OCI-LY7 (cell line): ENCODE data around the gene CAPZB. TPM values are rescaled to one million over a fixed set of nuclear protein-coding genes. Genes with fewer than 3 reads are reported as not detected.

ENCODE experiments used
- BruUV-seq: library from RNA; stranded (reverse); fragments of 400-500 nt; replicated peaks from 2 replicates; lab custom pipeline; 2021; lab: Mats Ljungman, UMichigan
- CTCF ChIA-PET: fragments of 300-600 bp; sonication (Branson Sonifier 250); formaldehyde crosslinking; loops from one replicate; lab custom pipeline; 2022; ENCODE audit warnings: antibody characterized with exemption; ENCODE audit not compliant: unreplicated experiment; lab: Charles Lee
- POLR2A ChIA-PET: fragments of 300-600 bp; sonication (Branson Sonifier 250); formaldehyde crosslinking; loops from one replicate; lab custom pipeline; 2022; ENCODE audit warnings: antibody characterized with exemption; lab: Charles Lee
- DNase-seq: peaks from one replicate; pipeline ENCODE4 v3.0.0-alpha.2; 2015; ENCODE audit warnings: low spot score
- H2AFZ ChIP-seq: fragments of 200-600 bp; sonication (generic), shearing (Covaris generic); 2 replicates; pipeline ENCODE4 v1.6.1; 2014; ENCODE audit warnings: mild to moderate bottlenecking, antibody characterized with exemption, low read length, moderate library complexity
- H3K27ac ChIP-seq: fragments of 200-600 bp; sonication (generic); 2 replicates; pipeline ENCODE4 v1.5.1; 2014; ENCODE audit warnings: mixed run types, low read depth, mild to moderate bottlenecking, moderate library complexity, low read length, inconsistent platforms; ENCODE audit not compliant: poor library complexity, severe bottlenecking
- H3K36me3 ChIP-seq: fragments of 200-600 bp; sonication (generic); 2 replicates; pipeline ENCODE4 v1.6.1; 2014; ENCODE audit warnings: mild to moderate bottlenecking, antibody characterized with exemption, low read length, moderate library complexity, mixed read lengths; ENCODE audit not compliant: insufficient read depth
- H3K4me1 ChIP-seq: fragments of 200-600 bp; sonication (generic); 2 replicates; pipeline ENCODE4 v1.5.1; 2014; ENCODE audit warnings: mild to moderate bottlenecking, low read length; ENCODE audit not compliant: insufficient read depth, poor library complexity, severe bottlenecking
- H3K4me2 ChIP-seq: fragments of 200-600 bp; sonication (generic); 2 replicates; pipeline ENCODE4 v1.6.1; 2014; ENCODE audit warnings: mild to moderate bottlenecking, low read length
- H3K4me3 ChIP-seq: fragments of 200-600 bp; sonication (generic); 2 replicates; pipeline ENCODE4 v1.5.1; 2014; ENCODE audit warnings: mild to moderate bottlenecking, low read depth, low read length; ENCODE audit not compliant: poor library complexity, severe bottlenecking
- H3K79me2 ChIP-seq: fragments of 200-600 bp; sonication (generic); 2 replicates; pipeline ENCODE4 v1.6.1; 2016; ENCODE audit warnings: low read depth, mild to moderate bottlenecking, low read length, moderate library complexity, mixed read lengths; ENCODE audit not compliant: insufficient read depth
- H3K9me2 ChIP-seq: fragments of 200-600 bp; sonication (generic); 2 replicates; pipeline ENCODE4 v1.6.1; 2016; ENCODE audit warnings: mild to moderate bottlenecking, low read length, mixed read lengths; ENCODE audit not compliant: insufficient read depth
- H3K9me3 ChIP-seq: fragments of 200-600 bp; sonication (generic); 2 replicates; pipeline ENCODE4 v1.6.1; 2014; ENCODE audit warnings: mild to moderate bottlenecking, mixed run types, low read length, mixed read lengths
- H4K20me1 ChIP-seq: fragments of 200-600 bp; sonication (generic); 2 replicates; pipeline ENCODE4 v1.6.1; 2014; ENCODE audit warnings: mild to moderate bottlenecking, antibody characterized with exemption, low read length, moderate library complexity, mixed read lengths; ENCODE audit not compliant: insufficient read depth
- CTCF ChIP-seq: fragments of 200-600 bp; sonication (generic); conservative IDR thresholded peaks from 2 replicates; pipeline ENCODE4 v1.5.1; 2014; ENCODE audit warnings: mild to moderate bottlenecking, antibody characterized with exemption, low read length, moderate library complexity, mixed read lengths
- EZH2phosphoT487 ChIP-seq: fragments of 200-600 bp; sonication (generic); IDR thresholded peaks from 2 replicates; pipeline ENCODE4 v1.6.1; 2018; ENCODE audit warnings: low read depth, borderline replicate concordance, mild to moderate bottlenecking, mixed run types, antibody characterized with exemption, low read length, moderate library complexity, mixed read lengths
- intact Hi-C: fragments of 100-400 bp; cut with micrococcal nuclease; formaldehyde crosslinking; loops from one replicate; pipeline ENCODE4 v1.10.0; 2022; ENCODE audit not compliant: unreplicated experiment
- total RNA-seq, 2 experiments: library from RNA; depleted of rRNA in 1 of 2; stranded (reverse); fragments of >200 nt in 1 of 2; shearing (Covaris generic) in 1 of 2; gene quantifications; 2 replicates each; pipeline ENCODE4 v1.2.3, GENCODE V29; 2014 to 2022

The CAPZB gene
- total RNA-seq, 2 experiments from 2014 or later, result 61.3 to 187 TPM

GRCh38 chr1:19454265-19455146 lies 30.8 kb downstream of the CAPZB start:
- no peak overlapping the region for H2AFZ ChIP-seq
- H3K27ac ChIP-seq, result no peak overlapping the region
- ChIA-PET CTCF (no interaction called here), POLR2A (no interaction called here)
- no peak overlapping the region for H3K4me3 ChIP-seq
- intact Hi-C loops, result no loop called here
- H3K4me2 ChIP-seq, result no peak overlapping the region
- BruUV-seq, result no TSS peak
- H3K79me2 ChIP-seq, result peaks cover 35% of the 10 kb centered on the region; the same call in 1 of the 2 replicates
- TF ChIP-seq EZH2phosphoT487 (no peak), CTCF (no peak)
- no peaks in the 10 kb centered on the region for H3K9me2 ChIP-seq
- H3K9me3 ChIP-seq, result no peaks in the 10 kb centered on the region
- DNase-seq, result no peak
- peaks cover 5% of the 10 kb centered on the region for H3K4me1 ChIP-seq
- no peaks in the 10 kb centered on the region for H3K36me3 ChIP-seq
- peaks cover 32% of the 10 kb centered on the region for H4K20me1 ChIP-seq

GRCh38 chr1:19453741-19454201 lies 31.6 kb downstream of the CAPZB start:
- intact Hi-C loops, result no loop called here
- Histone ChIP-seq H4K20me1 (peaks cover 26% of the 10 kb centered on the region), H2AFZ (no peak overlapping the region), H3K9me2 (no peaks in the 10 kb centered on the region), H3K4me3 (no peak overlapping the region), H3K9me3 (no peaks in the 10 kb centered on the region), H3K4me1 (peaks cover 5% of the 10 kb centered on the region), H3K79me2 (peaks cover 34% of the 10 kb centered on the region; the same call in 1 of the 2 replicates), H3K27ac (no peak overlapping the region), H3K36me3 (peaks cover 4% of the 10 kb centered on the region; the same call in 1 of the 2 replicates), H3K4me2 (no peak overlapping the region)
- DNase-seq, result no peak
- BruUV-seq, result no TSS peak
- no peak for TF ChIP-seq CTCF
- no peak for TF ChIP-seq EZH2phosphoT487
- POLR2A ChIA-PET, result no interaction called here
- CTCF ChIA-PET, result no interaction called here

DNA sequence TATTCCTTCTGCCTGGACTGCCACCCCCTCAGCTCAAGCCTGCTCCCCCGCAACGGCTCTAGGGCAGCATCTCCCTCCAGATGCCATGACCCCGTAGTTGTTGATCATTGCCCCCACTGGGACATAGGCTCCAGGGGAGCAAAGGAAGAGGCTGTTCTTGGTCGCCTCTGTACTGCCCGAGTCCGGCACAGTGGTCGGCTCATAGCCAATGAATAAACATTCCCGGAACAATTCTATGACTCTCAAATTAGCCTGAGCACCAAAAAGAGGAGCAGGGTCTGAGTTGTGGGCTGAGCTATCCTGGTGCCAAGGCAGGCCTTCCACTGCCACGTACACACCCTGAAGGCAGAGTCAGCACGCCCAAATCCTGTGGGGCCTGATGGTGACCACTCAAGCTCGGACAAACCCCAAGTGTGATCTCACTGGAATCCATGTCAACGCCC lies 33.1 kb downstream of the CAPZB start:
- Histone ChIP-seq H2AFZ (no peak overlapping the region), H3K9me2 (no peaks in the 10 kb centered on the region), H3K4me2 (no peak overlapping the region), H3K36me3 (peaks cover 11% of the 10 kb centered on the region; the same call in 1 of the 2 replicates), H3K27ac (no peak overlapping the region), H4K20me1 (peaks cover 26% of the 10 kb centered on the region), H3K4me1 (peaks cover 5% of the 10 kb centered on the region), H3K9me3 (no peaks in the 10 kb centered on the region), H3K4me3 (no peak overlapping the region), H3K79me2 (peaks cover 24% of the 10 kb centered on the region; the same call in 1 of the 2 replicates)
- no TSS peak for BruUV-seq
- no peak for DNase-seq
- intact Hi-C loops, result no loop called here
- CTCF ChIA-PET, result no interaction called here
- POLR2A ChIA-PET, result no interaction called here
- TF ChIP-seq CTCF (no peak), EZH2phosphoT487 (no peak)
